Activated CD8-positive, alpha-beta memory T cell treated with anti-CD3 and anti-CD28 coated beads for 36 hours (primary cell): Measurements from ENCODE around the gene P2RY6. TPM values are rescaled to one million over a fixed set of nuclear protein-coding genes. Genes with fewer than 3 reads are reported as not detected.

Experiments
- CTCF ChIA-PET: fragments of 350-600 bp; sonication (Branson Sonifier 250); formaldehyde crosslinking; loops from one replicate; lab custom pipeline; 2021; ENCODE audit warnings: antibody characterized with exemption; lab: Charles Lee
- POLR2A ChIA-PET: fragments of 350-600 bp; sonication (Branson Sonifier 250); formaldehyde crosslinking; loops from one replicate; lab custom pipeline; 2021; ENCODE audit warnings: antibody characterized with exemption; lab: Charles Lee
- total RNA-seq, 2 experiments: library from RNA; stranded (reverse); gene quantifications; one replicate each; pipeline ENCODE4 v1.2.3, GENCODE V29; 2021

P2RY6 gene
- total RNA-seq, 2 experiments from 2014 or later: not detected

DNA sequence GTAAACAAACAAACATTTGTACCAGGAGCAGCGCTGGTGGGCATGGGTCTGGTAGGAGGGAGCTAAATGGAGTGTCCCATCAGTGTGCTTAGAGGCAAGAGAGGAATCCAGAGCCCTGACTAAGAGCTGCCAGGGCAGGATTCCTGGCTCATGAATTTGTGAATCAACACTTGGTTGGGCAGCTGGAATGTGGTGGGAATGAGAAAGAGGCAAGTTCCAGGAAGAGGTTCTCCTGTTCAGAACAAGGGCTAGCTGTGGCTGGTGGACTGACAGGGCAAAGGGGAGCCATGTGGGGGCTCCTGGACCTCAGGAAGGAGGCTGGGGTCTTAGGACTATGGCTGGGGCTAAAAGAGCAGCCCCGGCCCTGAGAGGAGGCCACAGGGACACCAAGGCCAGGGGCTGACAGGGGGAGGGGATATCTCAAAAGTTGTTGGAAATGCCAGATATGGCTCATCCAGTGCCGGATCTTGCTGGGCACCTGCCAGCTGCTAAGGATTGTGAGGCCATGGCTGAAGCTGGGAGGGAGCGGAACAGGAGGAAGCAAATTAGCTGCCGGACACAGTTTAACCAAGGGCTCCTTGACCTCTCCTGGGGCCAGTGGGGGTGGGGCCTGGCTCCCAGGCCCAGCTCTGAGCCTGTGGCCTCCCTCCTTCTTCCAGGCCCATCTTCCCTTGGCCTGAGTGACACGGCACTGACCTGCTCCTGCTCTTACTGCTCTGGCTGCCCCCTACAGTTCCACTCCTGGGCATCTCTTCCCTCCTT, 14.6 kb upstream of the P2RY6 start:
- CTCF ChIA-PET: interaction anchor here (1.6 kb wide), 1 partner anchor 94 kb away, joined by 3 read pairs; no protein-coding TSS in a partner anchor
- POLR2A ChIA-PET: no interaction called here

GRCh38 chr11:73258104-73259035, 13.8 kb upstream of the P2RY6 start:
- ChIA-PET CTCF (interaction anchor here (1.6 kb wide), 1 partner anchor 93 kb away, joined by 3 read pairs; no protein-coding TSS in a partner anchor), POLR2A (no interaction called here)

DNA sequence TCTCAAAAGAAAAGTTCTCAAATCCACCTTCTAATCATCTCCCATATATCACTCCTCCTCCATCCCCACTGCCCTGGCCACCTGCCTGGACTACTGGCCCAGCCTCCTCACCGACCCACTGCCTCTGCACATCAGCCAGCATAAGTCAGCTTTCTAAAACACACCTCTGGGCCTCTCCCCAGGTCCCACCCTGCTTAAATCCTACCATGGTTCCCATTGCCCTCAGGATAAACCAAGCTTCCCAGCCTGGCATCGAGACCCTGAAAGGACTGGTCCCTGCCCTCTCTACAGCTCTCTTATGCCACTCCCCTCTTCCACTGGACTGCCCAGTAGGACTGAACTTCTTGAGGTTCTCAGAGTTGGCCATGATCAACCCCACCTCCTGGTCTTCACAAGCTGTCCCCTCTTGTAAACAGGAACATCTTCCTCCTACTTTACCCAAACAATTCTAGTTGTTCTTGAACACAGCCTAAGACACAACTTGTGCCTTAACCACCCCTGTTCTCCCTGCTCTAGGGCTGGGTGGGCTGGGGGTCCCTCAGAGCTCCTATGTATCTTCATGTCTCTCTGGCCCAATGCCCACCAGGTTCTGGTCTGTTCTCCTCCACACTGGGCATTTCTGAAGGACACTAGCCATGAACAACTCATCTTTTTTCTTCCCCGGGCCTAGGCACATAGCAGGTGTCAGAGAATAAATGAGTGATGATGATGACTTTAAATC, 12.6 kb upstream of the P2RY6 start:
- CTCF ChIA-PET: no interaction called here

DNA sequence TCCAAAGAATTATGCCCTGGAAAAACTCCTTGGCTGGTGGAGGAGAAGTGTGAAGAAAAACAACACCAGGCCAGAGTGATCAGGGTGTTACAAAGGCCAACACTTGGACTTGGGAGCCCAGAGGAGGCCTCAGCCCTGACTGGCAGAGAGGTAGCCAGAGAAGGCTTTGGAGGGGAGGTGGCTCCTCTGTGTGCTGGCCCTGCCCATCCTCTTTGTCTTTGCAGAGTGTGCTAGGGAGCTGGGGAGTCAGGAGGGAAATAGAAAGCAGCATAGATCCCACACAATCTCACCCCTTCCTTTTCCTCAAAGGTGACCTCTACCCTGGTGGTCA, 12.0 kb upstream of the P2RY6 start:
- ChIA-PET POLR2A (no interaction called here), CTCF (no interaction called here)

More for the DNA sequence above, 12.6 kb upstream of the P2RY6 start:
- POLR2A ChIA-PET: no interaction called here

DNA sequence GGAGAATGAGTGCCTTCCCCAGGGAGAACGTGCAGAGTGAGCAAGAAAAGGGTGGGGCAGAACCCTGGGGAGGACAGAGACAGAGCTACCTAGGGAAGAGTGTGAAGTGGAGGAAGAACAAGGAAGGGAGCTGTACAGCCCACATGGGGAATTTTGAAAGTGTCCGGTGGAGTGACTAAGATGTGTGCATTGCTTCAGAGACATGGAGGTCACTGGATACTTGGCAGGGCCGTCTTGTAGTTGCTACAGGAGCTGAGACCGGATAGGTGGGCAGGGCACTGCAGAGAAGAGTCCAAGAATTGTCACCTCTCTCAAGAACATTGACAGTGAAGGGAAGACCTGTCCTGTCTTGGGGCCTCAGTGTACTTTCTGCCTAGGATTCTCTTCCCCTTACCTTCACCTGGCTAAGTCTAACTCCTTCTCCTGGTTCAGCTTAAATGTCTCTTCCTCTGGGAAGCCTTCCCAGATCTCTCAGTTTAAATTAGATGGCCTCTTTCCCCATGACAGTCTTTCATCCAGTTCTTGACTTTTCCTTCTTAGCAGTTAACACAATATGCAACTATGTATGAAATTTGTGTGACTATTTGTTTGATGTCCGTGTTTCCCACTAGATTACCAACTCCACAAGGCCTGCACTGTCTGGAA, 9.2 kb upstream of the P2RY6 start:
- CTCF ChIA-PET: interaction anchor here (0.9 kb wide), 1 partner anchor 88 kb away, joined by 3 read pairs; no protein-coding TSS in a partner anchor
- POLR2A ChIA-PET: no interaction called here

GRCh38 chr11:73263640-73264039, 8.5 kb upstream of the P2RY6 start:
- ChIA-PET POLR2A (no interaction called here), CTCF (interaction anchor here (0.9 to 1.0 kb wide), 2 partner anchors 18 to 87 kb away, joined by 3 read pairs; no protein-coding TSS in a partner anchor)

DNA sequence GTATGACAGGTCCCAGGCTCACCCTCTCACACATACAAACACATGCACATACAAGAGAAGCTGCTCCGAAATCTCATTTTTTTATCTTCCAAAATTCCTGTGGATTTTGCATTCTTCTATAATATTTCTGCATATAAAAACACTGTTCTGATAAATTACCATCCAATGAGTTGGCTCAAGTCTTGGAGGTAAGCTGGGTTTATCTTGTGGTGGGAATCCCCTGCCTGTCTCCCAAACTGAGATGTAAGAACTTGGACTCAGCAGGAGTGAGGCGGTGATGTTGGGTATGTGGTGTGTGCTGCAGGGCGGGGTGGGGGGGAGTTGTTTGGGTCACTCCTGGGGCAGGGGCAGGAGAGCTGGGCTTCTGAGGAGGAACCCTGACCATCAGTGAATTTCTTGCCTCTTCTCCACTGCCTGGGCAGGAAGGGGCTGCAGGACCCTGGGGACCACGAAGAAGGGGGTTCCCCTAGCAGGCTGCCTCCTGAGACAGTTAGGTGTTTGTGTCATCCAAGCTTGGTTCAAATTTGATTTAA, 6.8 kb upstream of the P2RY6 start:
- ChIA-PET CTCF (interaction anchor here (0.8 to 1.0 kb wide), 2 partner anchors 10 to 33 kb away, joined by 3 read pairs; no protein-coding TSS in a partner anchor), POLR2A (no interaction called here)

DNA sequence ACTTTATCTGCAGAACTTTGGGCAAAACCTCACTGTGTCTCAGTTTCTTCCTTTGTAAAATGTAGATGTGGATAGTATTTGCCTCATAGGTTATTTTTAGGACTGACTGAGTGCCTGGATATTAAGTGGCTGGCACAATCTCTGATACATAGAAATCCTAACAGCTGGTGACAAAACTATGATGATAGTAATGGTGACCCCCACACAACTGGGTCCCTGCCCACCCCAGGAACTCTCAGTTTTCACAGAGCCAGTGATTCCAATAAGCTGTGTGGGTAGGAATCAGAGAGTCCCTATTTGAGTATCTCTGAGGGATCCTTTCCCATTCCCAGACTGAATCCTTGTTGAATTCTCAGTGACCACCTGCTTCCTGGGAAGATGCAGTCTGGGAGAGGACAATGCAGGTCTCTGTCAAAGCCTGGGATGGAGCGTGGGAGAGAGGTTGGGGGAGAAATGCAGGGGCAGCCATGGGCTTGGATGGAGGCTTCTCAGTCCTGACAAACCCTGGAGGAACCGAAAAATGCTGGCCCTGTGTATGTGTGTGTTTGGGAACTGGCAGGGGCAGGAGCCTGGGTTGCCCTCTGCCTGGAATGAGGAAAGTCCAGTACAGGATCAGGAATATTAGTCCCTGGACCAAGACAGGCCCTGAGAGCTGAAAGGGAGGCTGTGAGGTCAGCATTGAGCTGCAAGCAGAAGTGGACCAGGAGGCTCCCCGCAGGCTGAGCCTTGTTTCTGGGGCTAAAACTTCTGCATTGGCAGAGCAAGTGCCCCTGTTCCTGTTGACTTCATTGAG, 6.1 kb upstream of the P2RY6 start:
- ChIA-PET CTCF (interaction anchor here (1.0 kb wide), 1 partner anchor 11 kb away, joined by 3 read pairs; no protein-coding TSS in a partner anchor), POLR2A (no interaction called here)

GRCh38 chr11:73266646-73267020, 5.5 kb upstream of the P2RY6 start:
- ChIA-PET POLR2A (no interaction called here), CTCF (no interaction called here)

DNA sequence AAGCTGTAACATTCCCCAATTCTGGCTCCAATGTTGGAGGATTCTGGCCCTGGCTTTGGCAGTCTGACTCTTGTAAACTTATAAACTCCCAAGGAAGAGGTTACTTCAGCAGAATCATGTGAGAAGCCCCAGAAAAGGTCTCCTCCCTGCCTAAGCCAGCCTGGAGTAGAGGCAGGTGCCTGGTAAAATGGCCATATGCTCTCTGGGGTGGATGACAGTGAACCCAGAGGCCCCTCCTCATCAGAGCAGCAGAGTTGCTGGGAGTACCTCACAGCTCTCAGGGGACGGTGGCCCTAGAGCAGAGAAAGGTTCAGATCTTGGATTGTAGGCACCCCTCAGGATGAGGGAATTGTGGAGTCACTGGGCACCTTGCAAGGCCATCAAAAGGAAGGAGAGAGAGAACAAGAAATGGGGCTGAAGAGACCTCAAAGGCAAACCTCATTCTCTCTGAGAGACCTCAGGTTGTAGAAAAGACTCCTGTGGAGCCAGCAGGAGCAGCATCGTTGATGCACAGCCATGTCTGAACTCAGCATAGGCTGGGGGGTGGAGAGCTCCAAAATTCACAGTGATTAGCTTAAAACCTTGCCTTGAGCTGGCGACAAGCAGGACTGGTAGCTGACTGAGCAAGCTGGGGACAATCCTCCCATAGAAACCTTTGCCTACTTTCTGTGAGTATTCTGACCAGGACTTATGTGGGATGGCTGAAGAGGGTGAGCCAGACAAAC, 4.9 kb upstream of the P2RY6 start:
- ChIA-PET POLR2A (no interaction called here), CTCF (interaction anchor here (0.5 kb wide), 1 partner anchor 33 kb away, joined by 3 read pairs; no protein-coding TSS in a partner anchor)

DNA sequence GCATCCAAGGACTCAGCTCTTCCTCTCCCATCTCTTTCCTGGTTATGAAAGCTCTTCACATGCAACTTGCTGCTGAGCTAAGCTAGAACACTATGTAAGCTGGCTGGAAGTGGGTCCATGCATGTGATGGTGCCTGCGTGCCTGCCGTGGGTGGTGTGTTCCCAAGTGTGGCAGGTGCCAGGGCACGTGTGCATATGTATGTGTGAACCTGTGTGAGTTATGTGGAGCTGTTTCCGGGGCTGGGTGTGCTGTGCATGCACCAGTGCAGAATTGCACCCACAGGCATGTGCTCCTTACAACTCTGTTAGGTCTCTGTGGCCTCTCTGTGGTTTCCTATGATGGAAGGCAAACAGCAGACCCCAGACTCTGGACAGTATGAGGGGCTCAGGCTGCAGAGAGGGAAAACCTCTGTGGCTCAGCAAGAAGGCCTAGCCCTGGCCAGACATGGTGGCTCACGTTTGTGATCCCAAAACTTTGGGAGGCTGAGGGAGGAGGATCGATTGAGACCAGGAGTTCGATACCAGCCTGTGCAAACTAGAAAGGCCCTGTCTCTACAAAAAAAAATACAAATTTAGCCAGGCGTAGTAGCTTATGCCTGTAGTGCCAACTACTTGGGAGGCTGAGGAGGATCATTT, 4.1 kb upstream of the P2RY6 start:
- CTCF ChIA-PET: interaction anchor here (1.0 kb wide), 1 partner anchor 27 kb away, joined by 4 read pairs; no protein-coding TSS in a partner anchor
- POLR2A ChIA-PET: no interaction called here

- ChIA-PET CTCF (interaction anchor here (1.0 kb wide), 1 partner anchor 26 kb away, joined by 4 read pairs; no protein-coding TSS in a partner anchor), POLR2A (no interaction called here)
These were observed 3.4 kb upstream of the P2RY6 start for GRCh38 chr11:73268671-73269271.

DNA sequence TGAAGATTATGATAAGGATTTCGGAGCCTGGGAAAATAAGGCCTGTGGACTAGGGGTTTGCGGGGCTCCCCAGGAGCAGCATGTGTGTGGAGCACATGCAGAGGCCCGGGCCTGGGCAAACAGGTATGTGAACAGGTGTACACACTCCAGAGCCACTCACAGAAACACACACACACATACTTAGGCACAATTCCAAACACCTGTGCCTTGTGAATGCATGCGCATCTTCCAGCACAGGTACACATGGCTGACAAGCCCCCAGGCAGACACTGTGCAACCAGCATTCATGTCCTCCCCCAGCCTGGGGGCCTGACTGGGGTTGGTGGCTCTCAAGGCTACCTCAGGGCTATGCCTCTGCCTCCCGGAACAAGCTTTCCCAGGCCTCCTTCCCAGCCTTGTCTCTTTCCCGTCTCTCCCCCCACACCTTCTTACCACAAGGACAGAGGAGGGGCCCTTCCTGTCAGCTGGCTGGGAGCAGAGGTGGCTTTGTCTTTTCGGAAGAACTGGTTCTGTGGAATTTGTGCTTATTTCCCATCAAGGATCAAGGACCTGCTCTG, 2.6 kb upstream of the P2RY6 start:
- ChIA-PET CTCF (no interaction called here), POLR2A (no interaction called here)

GRCh38 chr11:73270016-73270854, 1.9 kb upstream of the P2RY6 start:
- ChIA-PET CTCF (no interaction called here), POLR2A (no interaction called here)

DNA sequence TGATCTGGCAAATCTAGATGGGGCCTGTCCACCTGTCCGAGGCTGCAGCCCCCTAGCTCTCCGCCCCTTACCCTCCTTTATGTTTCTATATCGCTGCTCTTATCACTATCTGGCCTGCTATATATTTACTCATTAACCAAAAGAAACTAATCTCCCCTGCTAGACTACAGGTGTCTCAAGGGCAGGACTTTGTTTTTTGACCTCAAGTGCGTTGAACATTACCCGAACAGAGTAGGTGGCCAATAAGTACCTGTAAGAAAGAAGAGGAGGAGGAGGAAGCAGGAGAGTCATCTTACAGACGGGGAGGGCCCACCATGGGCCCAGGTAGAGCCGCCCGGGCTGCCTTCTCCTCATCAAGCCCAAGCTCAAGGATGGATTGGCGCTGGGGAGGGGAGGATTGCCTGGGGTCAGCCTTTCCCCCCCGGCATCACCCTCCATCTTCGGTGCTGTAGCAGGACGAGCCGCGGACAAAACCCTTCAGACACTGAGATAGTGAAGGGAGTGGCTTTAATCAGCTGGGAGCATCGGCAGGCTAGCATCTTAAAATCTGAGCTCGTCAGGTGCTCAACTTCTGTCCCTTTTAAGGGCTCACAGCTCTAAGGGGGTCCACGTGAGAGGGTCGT, 1.2 kb upstream of the P2RY6 start:
- POLR2A ChIA-PET: no interaction called here
- CTCF ChIA-PET: no interaction called here
